8988T (cell line): ENCODE measurements around the gene TSSC4.
A peak's percentile ranks its signal among the peaks of the same experiment; 100 is the strongest.
"Not testable (repeated sequence)": the region's sequence is repeated elsewhere in the genome, so short reads cannot be mapped to it uniquely, and the experiment has no call there.

Experiments used
- DNase-seq: peaks from one replicate; pipeline ENCODE4 v3.0.0; 2011

TSSC4 gene

GRCh38 chr11:2400069-2400761 is at the start of gene TSSC4:
TSS of gene TSSC4 (plus strand) at chr11:2400750. CDS start at chr11:2402634, 1,884 bp downstream.
- peak; percentile 100 for DNase-seq

- no peak for DNase-seq
These were observed 48.8 kb upstream of the TSSC4 start for GRCh38 chr11:2351701-2352100.

- DNase-seq = no peak
These were observed 48.1 kb upstream of the TSSC4 start for GRCh38 chr11:2352420-2352819.

GRCh38 chr11:2355000-2355644 is 45.4 kb upstream of the TSSC4 start:
- no peak for DNase-seq

GRCh38 chr11:2357246-2357645 is 43.3 kb upstream of the TSSC4 start:
- DNase-seq = no peak

- not testable (repeated sequence) for DNase-seq
These were observed 42.9 kb upstream of the TSSC4 start for GRCh38 chr11:2357651-2358050.

- DNase-seq = no peak
These were observed 41.7 kb upstream of the TSSC4 start for GRCh38 chr11:2358754-2359442.

- no peak for DNase-seq
These were observed 41.0 kb upstream of the TSSC4 start for GRCh38 chr11:2359557-2359956.

GRCh38 chr11:2360081-2360642 is 40.4 kb upstream of the TSSC4 start:
- DNase-seq = no peak

GRCh38 chr11:2361565-2361964 is 39.0 kb upstream of the TSSC4 start:
- no peak for DNase-seq

- no peak for DNase-seq
These were observed 38.1 kb upstream of the TSSC4 start for GRCh38 chr11:2362414-2362813.

GRCh38 chr11:2363130-2363529 is 37.4 kb upstream of the TSSC4 start:
- DNase-seq = no peak

GRCh38 chr11:2363577-2364370 is 36.8 kb upstream of the TSSC4 start:
- DNase-seq = no peak

GRCh38 chr11:2364386-2364785 is 36.2 kb upstream of the TSSC4 start:
- DNase-seq = not testable (repeated sequence)

GRCh38 chr11:2365571-2366210 is 34.9 kb upstream of the TSSC4 start:
- DNase-seq = no peak

- no peak for DNase-seq
These were observed 34.3 kb upstream of the TSSC4 start for GRCh38 chr11:2366276-2366675.

GRCh38 chr11:2366733-2367132 is 33.8 kb upstream of the TSSC4 start:
- DNase-seq = no peak

GRCh38 chr11:2367266-2368160 is 33.0 kb upstream of the TSSC4 start:
- DNase-seq = no peak

- no peak for DNase-seq
These were observed 32.2 kb upstream of the TSSC4 start for GRCh38 chr11:2368178-2368850.

- DNase-seq = no peak
These were observed 31.7 kb upstream of the TSSC4 start for GRCh38 chr11:2368851-2369180.

GRCh38 chr11:2369320-2369719 is 31.2 kb upstream of the TSSC4 start:
- DNase-seq = no peak
